ENCODE results near the gene TRPM3.

TRPM3 gene

DNA sequence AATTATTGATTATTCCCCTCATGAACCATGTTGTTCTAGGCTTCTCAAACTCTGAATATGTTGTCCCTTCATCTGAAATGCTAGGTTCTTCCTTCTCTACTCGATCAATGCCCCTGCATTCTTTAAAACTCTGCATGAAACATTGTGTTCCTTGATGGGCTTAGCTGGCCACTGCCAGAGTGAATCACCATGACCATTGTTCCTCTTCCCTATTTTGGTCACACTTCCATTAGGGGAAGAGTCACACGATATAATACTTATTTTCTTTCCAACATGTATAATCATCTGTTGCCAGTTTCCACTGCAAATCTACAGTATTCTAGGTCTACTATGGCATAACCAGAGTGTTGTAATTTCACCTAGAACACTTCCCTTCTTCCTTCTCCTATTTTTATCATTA, 247.9 kb downstream of the TRPM3 start:
- no peak for ATAC-seq
- TF ChIP-seq PPARA (CRISPR knock-in tag; IDR thresholded peaks at IDR 0.05; ENCODE audit: borderline replicate concordance) (no peak), ZC3H10 (CRISPR knock-in tag; IDR thresholded peaks at IDR 0.05) (no peak), ZNF8 (CRISPR knock-in tag; IDR thresholded peaks at IDR 0.05) (no peak), ARNTL (CRISPR knock-in tag; IDR thresholded peaks at IDR 0.05; ENCODE audit: borderline replicate concordance, low read depth) (no peak)
- TF ChIP-seq, protein P1, sequence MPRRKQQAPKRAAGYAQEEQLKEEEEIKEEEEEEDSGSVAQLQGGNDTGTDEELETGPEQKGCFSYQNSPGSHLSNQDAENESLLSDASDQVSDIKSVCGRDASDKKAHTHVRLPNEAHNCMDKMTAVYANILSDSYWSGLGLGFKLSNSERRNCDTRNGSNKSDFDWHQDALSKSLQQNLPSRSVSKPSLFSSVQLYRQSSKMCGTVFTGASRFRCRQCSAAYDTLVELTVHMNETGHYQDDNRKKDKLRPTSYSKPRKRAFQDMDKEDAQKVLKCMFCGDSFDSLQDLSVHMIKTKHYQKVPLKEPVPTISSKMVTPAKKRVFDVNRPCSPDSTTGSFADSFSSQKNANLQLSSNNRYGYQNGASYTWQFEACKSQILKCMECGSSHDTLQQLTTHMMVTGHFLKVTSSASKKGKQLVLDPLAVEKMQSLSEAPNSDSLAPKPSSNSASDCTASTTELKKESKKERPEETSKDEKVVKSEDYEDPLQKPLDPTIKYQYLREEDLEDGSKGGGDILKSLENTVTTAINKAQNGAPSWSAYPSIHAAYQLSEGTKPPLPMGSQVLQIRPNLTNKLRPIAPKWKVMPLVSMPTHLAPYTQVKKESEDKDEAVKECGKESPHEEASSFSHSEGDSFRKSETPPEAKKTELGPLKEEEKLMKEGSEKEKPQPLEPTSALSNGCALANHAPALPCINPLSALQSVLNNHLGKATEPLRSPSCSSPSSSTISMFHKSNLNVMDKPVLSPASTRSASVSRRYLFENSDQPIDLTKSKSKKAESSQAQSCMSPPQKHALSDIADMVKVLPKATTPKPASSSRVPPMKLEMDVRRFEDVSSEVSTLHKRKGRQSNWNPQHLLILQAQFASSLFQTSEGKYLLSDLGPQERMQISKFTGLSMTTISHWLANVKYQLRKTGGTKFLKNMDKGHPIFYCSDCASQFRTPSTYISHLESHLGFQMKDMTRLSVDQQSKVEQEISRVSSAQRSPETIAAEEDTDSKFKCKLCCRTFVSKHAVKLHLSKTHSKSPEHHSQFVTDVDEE (CRISPR knock-in tag; IDR thresholded peaks at IDR 0.05): no peak

DNA sequence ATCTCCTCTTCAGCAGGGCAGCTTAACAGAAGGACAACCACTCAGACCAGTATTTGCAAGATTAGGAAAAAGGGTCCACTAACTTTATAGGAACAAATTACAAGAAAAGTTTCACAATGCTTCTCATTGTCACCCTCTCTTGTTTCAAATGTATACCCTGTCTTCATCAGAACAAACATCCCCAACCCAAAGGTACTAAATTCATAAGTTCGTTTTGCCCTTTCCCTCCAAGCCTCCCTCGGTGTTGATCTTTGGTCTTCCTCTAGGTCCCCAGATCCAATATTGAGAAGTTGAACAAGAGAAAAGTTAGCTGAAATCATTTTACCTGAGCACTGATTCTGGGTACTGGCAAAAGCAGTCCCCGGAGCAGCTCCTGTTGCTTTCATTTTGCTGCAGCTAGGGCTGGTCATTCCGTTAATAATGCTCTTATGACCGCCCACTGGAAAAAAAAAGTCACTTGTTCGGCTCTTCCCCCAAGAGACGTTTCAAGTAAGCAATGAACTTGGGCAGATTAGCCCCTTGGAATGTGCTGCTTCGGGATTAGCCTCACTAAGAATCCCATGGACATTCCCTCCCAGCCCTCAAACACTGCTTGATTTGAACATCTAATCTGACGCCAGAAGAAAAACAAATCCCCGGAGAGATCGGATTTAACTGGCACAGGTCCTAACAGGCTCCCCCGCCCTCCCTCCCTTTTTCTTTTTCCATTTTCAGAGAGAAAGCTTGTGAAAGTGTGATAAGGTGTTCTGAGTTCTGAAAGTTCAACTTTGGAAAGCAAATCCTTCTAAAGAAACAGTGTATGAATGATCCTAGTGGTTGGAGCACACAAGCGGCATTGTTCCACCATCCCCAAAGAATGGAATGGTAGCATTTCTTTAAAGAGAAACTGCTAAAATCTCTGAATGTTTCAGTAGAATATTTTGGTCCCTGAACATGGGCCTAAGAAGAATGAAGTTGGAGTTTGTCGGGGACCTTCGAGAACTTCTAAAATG, 252.5 kb downstream of the TRPM3 start:
- 0 out of 3 replicates have a peak, but pooled peaks have one; percentile 19 for ATAC-seq
- TF ChIP-seq GLIS3 (CRISPR knock-in tag; IDR thresholded peaks at IDR 0.05) (no peak), TOX (CRISPR knock-in tag; IDR thresholded peaks at IDR 0.05; ENCODE audit: borderline replicate concordance) (no peak), ZFP30 (CRISPR knock-in tag; IDR thresholded peaks at IDR 0.05) (no peak), ZNF565 (CRISPR knock-in tag; conservative IDR thresholded peaks at IDR 0.05; ENCODE audit: low read depth) (no peak), ESRRG (CRISPR knock-in tag; IDR thresholded peaks at IDR 0.05) (no peak)
- TF ChIP-seq, protein P1 (CRISPR knock-in tag; IDR thresholded peaks at IDR 0.05): no peak
- TF ChIP-seq, protein P2, sequence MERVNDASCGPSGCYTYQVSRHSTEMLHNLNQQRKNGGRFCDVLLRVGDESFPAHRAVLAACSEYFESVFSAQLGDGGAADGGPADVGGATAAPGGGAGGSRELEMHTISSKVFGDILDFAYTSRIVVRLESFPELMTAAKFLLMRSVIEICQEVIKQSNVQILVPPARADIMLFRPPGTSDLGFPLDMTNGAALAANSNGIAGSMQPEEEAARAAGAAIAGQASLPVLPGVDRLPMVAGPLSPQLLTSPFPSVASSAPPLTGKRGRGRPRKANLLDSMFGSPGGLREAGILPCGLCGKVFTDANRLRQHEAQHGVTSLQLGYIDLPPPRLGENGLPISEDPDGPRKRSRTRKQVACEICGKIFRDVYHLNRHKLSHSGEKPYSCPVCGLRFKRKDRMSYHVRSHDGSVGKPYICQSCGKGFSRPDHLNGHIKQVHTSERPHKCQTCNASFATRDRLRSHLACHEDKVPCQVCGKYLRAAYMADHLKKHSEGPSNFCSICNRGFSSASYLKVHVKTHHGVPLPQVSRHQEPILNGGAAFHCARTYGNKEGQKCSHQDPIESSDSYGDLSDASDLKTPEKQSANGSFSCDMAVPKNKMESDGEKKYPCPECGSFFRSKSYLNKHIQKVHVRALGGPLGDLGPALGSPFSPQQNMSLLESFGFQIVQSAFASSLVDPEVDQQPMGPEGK (CRISPR knock-in tag; IDR thresholded peaks at IDR 0.05; ENCODE audit: borderline replicate concordance): no peak

DNA sequence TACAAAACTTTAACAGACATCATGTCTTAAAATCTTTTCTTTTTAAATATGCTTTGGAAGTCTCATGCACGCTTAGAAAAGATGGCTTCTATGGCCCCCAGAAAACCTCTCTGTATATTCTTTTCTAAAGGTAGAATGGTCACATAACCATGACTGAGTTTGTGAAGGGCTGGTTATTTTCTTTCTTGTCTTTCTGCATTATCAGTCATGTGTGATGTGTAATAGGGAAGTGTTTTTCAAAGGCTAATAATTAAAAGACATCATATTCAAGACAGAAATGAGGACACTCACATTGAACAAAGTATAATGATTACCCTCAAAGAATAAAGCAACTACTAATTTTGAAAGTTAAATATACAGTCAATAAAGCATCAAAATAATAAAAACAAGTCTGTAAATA, 253.4 kb downstream of the TRPM3 start:
- no peak for TF ChIP-seq RARB (CRISPR knock-in tag; IDR thresholded peaks at IDR 0.05)
- no peak for ATAC-seq

DNA sequence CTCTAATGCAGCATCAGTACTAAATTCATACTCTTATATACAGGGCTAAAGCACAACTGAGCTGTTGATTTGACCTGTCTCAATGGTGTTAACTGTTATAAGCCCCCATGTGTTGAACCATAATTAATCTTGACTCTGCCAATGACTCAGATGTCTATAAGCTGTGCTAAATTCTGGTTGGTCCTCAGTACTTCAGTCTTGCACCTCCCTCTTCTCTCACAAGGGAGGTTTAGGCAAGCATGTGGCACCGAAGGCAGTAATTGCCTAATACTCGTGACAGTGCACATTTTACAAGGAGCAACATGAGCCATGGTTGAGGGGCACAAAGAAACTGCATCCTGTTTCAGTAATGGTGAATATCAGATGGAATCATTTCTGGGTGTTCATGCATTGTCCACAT, 255.9 kb downstream of the TRPM3 start:
- ATAC-seq: no peak
- no peak for TF ChIP-seq GLIS3 (CRISPR knock-in tag; IDR thresholded peaks at IDR 0.05)
- no peak for TF ChIP-seq PPARA (CRISPR knock-in tag; IDR thresholded peaks at IDR 0.05; ENCODE audit: borderline replicate concordance)
- TF ChIP-seq, protein P3, sequence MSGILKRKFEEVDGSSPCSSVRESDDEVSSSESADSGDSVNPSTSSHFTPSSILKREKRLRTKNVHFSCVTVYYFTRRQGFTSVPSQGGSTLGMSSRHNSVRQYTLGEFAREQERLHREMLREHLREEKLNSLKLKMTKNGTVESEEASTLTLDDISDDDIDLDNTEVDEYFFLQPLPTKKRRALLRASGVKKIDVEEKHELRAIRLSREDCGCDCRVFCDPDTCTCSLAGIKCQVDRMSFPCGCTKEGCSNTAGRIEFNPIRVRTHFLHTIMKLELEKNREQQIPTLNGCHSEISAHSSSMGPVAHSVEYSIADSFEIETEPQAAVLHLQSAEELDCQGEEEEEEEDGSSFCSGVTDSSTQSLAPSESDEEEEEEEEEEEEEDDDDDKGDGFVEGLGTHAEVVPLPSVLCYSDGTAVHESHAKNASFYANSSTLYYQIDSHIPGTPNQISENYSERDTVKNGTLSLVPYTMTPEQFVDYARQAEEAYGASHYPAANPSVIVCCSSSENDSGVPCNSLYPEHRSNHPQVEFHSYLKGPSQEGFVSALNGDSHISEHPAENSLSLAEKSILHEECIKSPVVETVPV (CRISPR knock-in tag; IDR thresholded peaks at IDR 0.05): no peak

DNA sequence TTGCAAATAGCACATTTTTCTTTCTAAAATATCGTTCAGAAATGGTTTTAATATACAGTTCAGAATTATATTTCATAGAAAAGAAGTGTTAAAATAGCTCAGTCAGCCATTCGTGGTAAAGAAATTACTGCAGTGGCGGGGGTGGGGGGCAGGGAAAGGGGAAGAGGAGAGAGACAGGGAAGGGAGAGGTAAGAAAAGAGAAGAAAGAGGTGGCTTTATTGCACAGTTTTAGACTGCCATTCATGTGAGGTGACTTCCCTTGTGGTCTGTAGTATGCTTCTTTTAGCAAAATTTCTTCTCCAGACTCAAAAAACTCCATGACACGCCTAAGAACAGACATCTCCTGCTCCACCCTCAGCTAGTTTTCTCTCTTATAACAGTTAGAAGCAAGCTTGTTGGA, 259.6 kb downstream of the TRPM3 start:
- no peak for TF ChIP-seq GLIS3 (CRISPR knock-in tag; IDR thresholded peaks at IDR 0.05)
- no peak for TF ChIP-seq ZC3H10 (CRISPR knock-in tag; IDR thresholded peaks at IDR 0.05)
- TF ChIP-seq ZNF8 (CRISPR knock-in tag; IDR thresholded peaks at IDR 0.05): no peak
- TF ChIP-seq RARB (CRISPR knock-in tag; IDR thresholded peaks at IDR 0.05): no peak
- no peak for TF ChIP-seq ISL1 (CRISPR knock-in tag; IDR thresholded peaks at IDR 0.05)
- no peak for TF ChIP-seq TOX (CRISPR knock-in tag; IDR thresholded peaks at IDR 0.05; ENCODE audit: borderline replicate concordance)
- TF ChIP-seq, protein P4, sequence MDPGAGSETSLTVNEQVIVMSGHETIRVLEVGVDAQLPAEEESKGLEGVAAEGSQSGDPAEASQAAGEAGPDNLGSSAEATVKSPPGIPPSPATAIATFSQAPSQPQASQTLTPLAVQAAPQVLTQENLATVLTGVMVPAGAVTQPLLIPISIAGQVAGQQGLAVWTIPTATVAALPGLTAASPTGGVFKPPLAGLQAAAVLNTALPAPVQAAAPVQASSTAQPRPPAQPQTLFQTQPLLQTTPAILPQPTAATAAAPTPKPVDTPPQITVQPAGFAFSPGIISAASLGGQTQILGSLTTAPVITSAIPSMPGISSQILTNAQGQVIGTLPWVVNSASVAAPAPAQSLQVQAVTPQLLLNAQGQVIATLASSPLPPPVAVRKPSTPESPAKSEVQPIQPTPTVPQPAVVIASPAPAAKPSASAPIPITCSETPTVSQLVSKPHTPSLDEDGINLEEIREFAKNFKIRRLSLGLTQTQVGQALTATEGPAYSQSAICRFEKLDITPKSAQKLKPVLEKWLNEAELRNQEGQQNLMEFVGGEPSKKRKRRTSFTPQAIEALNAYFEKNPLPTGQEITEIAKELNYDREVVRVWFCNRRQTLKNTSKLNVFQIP (CRISPR knock-in tag; IDR thresholded peaks at IDR 0.05; ENCODE audit: borderline replicate concordance, low read depth): no peak
- TF ChIP-seq ZFP30 (CRISPR knock-in tag; IDR thresholded peaks at IDR 0.05): no peak
- TF ChIP-seq, protein P1 (CRISPR knock-in tag; IDR thresholded peaks at IDR 0.05): no peak
- no peak for TF ChIP-seq CSDC2 (CRISPR knock-in tag; IDR thresholded peaks at IDR 0.05)
- no peak for ATAC-seq

Measured in SK-N-SH treated with all-trans-retinoic acid at 6 μM for 48 hours (cell line).